ENCODE results near the gene BUD13. TPM values are rescaled to one million over a fixed set of nuclear protein-coding genes. Genes with fewer than 3 reads are reported as not detected.

The BUD13 gene
- total RNA-seq, 1 donor from 2014 or later, result 12.1 TPM

DNA sequence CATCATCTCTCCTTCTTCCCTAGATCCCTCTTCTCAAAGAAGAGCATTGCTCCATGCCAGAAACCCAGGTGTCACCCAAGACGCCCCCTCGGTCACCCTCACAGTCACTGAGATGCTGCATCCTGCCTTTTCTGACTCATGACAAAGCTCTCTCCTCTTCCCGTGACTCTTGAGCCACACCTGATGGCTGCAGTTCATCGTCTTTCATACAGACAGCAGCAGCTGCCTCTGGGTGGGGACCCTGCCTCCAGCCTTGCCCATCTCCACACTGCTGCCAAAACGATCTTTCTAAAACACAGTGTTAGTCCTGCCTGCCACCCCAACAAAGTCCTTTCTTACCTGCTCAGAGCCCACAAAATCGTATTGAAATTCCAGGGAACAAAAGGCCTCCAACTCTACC is 44.8 kb downstream of the BUD13 start:
- TF ChIP-seq, protein P1, sequence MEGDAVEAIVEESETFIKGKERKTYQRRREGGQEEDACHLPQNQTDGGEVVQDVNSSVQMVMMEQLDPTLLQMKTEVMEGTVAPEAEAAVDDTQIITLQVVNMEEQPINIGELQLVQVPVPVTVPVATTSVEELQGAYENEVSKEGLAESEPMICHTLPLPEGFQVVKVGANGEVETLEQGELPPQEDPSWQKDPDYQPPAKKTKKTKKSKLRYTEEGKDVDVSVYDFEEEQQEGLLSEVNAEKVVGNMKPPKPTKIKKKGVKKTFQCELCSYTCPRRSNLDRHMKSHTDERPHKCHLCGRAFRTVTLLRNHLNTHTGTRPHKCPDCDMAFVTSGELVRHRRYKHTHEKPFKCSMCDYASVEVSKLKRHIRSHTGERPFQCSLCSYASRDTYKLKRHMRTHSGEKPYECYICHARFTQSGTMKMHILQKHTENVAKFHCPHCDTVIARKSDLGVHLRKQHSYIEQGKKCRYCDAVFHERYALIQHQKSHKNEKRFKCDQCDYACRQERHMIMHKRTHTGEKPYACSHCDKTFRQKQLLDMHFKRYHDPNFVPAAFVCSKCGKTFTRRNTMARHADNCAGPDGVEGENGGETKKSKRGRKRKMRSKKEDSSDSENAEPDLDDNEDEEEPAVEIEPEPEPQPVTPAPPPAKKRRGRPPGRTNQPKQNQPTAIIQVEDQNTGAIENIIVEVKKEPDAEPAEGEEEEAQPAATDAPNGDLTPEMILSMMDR (IDR thresholded peaks at IDR 0.05; ENCODE audit: insufficient read depth, low read length, poor library complexity, severe bottlenecking), result no peak
- no peaks in the 10 kb centered on the region for H3K36me3 ChIP-seq (ENCODE audit: control insufficient read depth, insufficient read depth, low read length)
- no peak overlapping the region for H3K4me3 ChIP-seq (ENCODE audit: low read depth, low read length)
- H3K27me3 ChIP-seq (ENCODE audit: control insufficient read depth, insufficient read depth, low read length), result peaks cover 35% of the 10 kb centered on the region
- DNase-seq (ENCODE audit: low read depth), result no peak

DNA sequence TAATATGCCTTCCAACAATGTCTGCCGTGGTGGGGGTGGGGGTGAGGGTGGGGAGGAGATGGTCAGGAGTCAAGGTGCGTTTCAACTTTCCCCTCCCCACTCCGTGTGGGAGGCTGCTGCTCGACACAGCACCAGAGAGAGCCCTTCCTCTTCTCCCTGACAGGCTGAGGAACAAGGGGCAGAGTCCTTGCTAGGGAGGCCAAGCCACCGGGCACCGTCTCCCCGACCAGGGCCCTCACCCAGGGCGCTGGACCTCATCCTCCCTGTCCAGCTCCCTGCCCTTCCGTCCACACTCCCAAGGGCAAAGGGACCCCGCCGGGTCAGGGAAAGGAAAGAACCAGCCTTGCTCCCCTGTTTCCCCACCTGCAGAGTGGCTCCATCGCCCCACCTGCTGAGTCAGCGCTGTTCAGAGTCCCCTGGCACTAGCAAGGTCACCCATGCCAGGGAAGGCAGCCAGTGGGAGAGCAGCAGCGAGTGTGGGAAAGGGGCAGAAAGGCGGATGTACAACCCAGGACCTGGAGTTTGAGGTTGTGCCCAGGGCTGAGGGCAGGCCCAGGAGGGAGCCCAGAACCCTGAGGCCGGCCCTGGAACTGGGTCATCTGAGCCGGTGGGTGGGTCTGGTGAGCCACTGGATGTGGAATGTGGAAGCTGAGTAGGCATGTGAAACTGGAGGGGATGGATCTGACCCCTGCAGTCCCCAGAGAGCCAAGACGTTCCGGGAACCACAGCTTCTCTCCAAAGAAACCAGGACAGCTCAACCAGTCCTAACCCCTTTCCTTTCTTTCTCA is 47.2 kb downstream of the BUD13 start:
- TF ChIP-seq, protein P1 (IDR thresholded peaks at IDR 0.05; ENCODE audit: insufficient read depth, low read length, poor library complexity, severe bottlenecking), result no peak
- no peak for DNase-seq (ENCODE audit: low read depth)
- Histone ChIP-seq H3K36me3 (ENCODE audit: control insufficient read depth, insufficient read depth, low read length) (no peaks in the 10 kb centered on the region), H3K4me3 (ENCODE audit: low read depth, low read length) (no peak overlapping the region), H3K27me3 (ENCODE audit: control insufficient read depth, insufficient read depth, low read length) (peaks cover 23% of the 10 kb centered on the region)

DNA sequence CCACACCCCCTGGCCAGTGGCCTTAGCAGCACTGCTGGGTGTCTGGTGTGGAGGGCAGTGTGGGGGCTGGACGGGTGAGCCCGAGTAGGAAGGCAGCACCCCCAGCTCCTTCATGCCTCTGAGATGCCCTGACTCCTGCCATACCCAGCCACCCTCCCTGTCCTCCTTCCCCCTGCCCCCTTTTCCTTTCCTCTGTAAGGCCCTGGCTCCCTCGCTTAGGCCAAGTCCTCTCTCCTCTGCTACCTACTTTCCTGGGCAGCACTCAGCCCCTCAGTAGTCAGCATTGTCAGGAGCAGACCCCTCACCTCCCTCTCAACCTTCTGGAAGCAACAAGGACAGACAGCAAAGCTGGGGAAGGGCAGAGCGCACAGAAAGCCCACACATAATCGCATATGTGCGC is 48.0 kb downstream of the BUD13 start:
- Histone ChIP-seq H3K27me3 (ENCODE audit: control insufficient read depth, insufficient read depth, low read length) (peaks cover 21% of the 10 kb centered on the region), H3K4me3 (ENCODE audit: low read depth, low read length) (no peak overlapping the region), H3K36me3 (ENCODE audit: control insufficient read depth, insufficient read depth, low read length) (no peaks in the 10 kb centered on the region)
- no peak for DNase-seq (ENCODE audit: low read depth)
- TF ChIP-seq, protein P1 (IDR thresholded peaks at IDR 0.05; ENCODE audit: insufficient read depth, low read length, poor library complexity, severe bottlenecking), result no peak

DNA sequence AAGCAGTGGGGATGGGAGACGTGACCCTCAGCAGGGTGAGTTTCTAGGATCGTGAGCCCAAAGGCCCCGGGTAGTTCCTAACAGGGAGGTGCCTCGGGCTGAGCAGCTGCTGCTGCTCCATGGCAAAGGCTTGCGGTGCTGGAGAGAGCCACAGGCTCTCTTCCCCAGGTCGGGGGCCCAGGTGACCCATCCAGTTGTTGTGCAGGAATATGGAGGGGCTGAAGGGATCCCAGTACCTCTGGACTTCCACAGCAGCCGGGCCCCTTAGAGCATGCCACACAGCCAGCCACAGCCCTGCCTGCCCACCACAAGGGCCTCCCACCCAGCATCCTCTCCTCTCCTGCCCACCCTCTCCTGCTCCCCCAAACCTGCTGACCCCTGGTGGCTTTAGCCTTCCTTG is 49.3 kb downstream of the BUD13 start:
- TF ChIP-seq, protein P1 (IDR thresholded peaks at IDR 0.05; ENCODE audit: insufficient read depth, low read length, poor library complexity, severe bottlenecking), result no peak
- Histone ChIP-seq H3K27me3 (ENCODE audit: control insufficient read depth, insufficient read depth, low read length) (peaks cover 17% of the 10 kb centered on the region), H3K36me3 (ENCODE audit: control insufficient read depth, insufficient read depth, low read length) (no peaks in the 10 kb centered on the region), H3K4me3 (ENCODE audit: low read depth, low read length) (no peak overlapping the region)
- DNase-seq (ENCODE audit: low read depth), result no peak

DNA sequence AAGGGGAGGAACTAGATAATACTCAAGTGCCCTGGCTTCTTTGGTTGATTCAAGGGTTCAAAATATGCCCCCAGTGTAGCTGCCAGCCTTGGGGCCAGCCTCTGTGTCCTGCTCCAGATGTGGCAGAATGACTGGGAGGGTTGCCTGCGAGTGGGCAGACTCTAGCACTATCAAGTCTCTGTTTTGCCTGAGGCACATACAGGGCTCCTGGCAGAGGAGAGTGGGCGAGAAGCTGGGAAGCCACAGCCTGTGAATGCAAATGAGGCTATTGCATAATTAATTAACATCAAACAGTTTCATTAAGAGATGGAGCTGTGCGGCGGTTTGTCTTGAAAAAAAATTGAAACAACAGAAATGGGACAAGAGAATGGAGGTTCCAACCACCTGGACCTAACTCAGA is 50.8 kb downstream of the BUD13 start:
- TF ChIP-seq, protein P1 (IDR thresholded peaks at IDR 0.05; ENCODE audit: insufficient read depth, low read length, poor library complexity, severe bottlenecking), result no peak
- peaks cover 17% of the 10 kb centered on the region for H3K27me3 ChIP-seq (ENCODE audit: control insufficient read depth, insufficient read depth, low read length)
- H3K4me3 ChIP-seq (ENCODE audit: low read depth, low read length), result no peak overlapping the region
- no peaks in the 10 kb centered on the region for H3K36me3 ChIP-seq (ENCODE audit: control insufficient read depth, insufficient read depth, low read length)
- DNase-seq (ENCODE audit: low read depth), result no peak

DNA sequence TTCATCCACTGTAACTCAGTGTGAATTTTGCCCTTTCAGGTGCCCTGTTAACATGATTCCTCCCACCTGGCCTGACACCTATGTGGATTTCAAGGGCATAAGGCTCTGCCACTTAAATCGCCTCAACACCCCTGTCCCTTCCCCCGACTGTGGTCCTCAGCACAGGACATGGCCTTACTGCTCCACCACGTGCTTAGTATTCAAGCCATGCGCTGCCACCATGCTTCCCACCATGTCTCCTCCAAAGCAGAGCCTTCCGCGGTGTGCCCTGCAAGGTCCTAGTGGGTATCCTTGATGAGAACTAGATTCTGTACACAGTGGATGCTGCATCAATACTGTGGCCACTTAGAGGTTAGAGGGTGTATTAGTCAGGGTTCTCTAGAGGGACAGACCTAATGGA is 51.9 kb downstream of the BUD13 start:
- Histone ChIP-seq H3K27me3 (ENCODE audit: control insufficient read depth, insufficient read depth, low read length) (peaks cover 13% of the 10 kb centered on the region), H3K4me3 (ENCODE audit: low read depth, low read length) (no peak overlapping the region), H3K36me3 (ENCODE audit: control insufficient read depth, insufficient read depth, low read length) (no peaks in the 10 kb centered on the region)
- no peak for DNase-seq (ENCODE audit: low read depth)
- TF ChIP-seq, protein P1 (IDR thresholded peaks at IDR 0.05; ENCODE audit: insufficient read depth, low read length, poor library complexity, severe bottlenecking), result no peak

Data from kidney epithelial cell (primary cell).